DND-41 (cell line): ENCODE results near the gene USP44.

Experiments
- ATAC-seq: fragments of 200-7000 bp; cut with Tn5 transposase; 3 replicates; pipeline ENCODE4 v1.9.1; 2021; ENCODE audit warnings: low read depth; ENCODE audit not compliant: insufficient read depth
- DNase-seq: peaks from one replicate; pipeline ENCODE4 v3.0.0-alpha.2; 2020
- H2AFZ ChIP-seq: 2 replicates; pipeline ENCODE4 v1.6.0; 2012; ENCODE audit warnings: low read depth, low read length
- H3K27ac ChIP-seq: 2 replicates; pipeline ENCODE4 v1.5.1; 2012; ENCODE audit warnings: low read length, inconsistent platforms
- H3K27me3 ChIP-seq: fragments of 200-600 bp; sonication (generic); 2 replicates; pipeline ENCODE4 v1.6.0; 2012; ENCODE audit warnings: low read length, mild to moderate bottlenecking, inconsistent platforms; ENCODE audit not compliant: insufficient read depth, poor library complexity
- H3K36me3 ChIP-seq: 2 replicates; pipeline ENCODE4 v1.5.1; 2012; ENCODE audit warnings: low read length, inconsistent platforms; ENCODE audit not compliant: insufficient read depth
- H3K4me1 ChIP-seq: 2 replicates; pipeline ENCODE4 v1.5.1; 2012; ENCODE audit warnings: mild to moderate bottlenecking, low read length; ENCODE audit not compliant: insufficient read depth
- H3K4me2 ChIP-seq: 2 replicates; pipeline ENCODE4 v1.6.0; 2012; ENCODE audit warnings: mild to moderate bottlenecking, moderate library complexity, low read length, inconsistent platforms; ENCODE audit not compliant: insufficient read depth
- H3K4me3 ChIP-seq, 2 experiments: fragments of 200-600 bp in 1 of 2; shearing (Covaris generic) in 1 of 2; 2 replicates each; pipeline ENCODE4 v1.5.1; 2012 to 2016; ENCODE audit warnings: inconsistent platforms in 2 of 2, low read length in 2 of 2, mild to moderate bottlenecking in 2 of 2, low read depth in 1 of 2, moderate library complexity in 1 of 2
- H3K79me2 ChIP-seq: 2 replicates; pipeline ENCODE4 v1.6.0; 2012; ENCODE audit warnings: low read length, inconsistent platforms; ENCODE audit not compliant: insufficient read depth
- H3K9ac ChIP-seq: 2 replicates; pipeline ENCODE4 v1.6.0; 2012; ENCODE audit warnings: low read depth, mild to moderate bottlenecking, inconsistent platforms, low read length, moderate library complexity
- H3K9me3 ChIP-seq: 2 replicates; pipeline ENCODE4 v1.5.1; 2012; ENCODE audit warnings: low read length, moderate library complexity, mild to moderate bottlenecking, inconsistent platforms; ENCODE audit not compliant: insufficient read depth, severe bottlenecking
- H4K20me1 ChIP-seq: 2 replicates; pipeline ENCODE4 v1.6.0; 2012; ENCODE audit warnings: low read length; ENCODE audit not compliant: insufficient read depth
- EZH2 ChIP-seq: IDR thresholded peaks from 3 replicates; pipeline ENCODE4 v1.6.1; 2012; ENCODE audit warnings: borderline replicate concordance, low read depth, mild to moderate bottlenecking, moderate library complexity, low read length, inconsistent platforms; ENCODE audit not compliant: severe bottlenecking
- TF ChIP-seq, protein P1 (sequence below): IDR thresholded peaks from 2 replicates; pipeline ENCODE4 v1.5.1; 2012; ENCODE audit warnings: borderline replicate concordance, low read length, moderate library complexity, mild to moderate bottlenecking; ENCODE audit not compliant: poor library complexity, severe bottlenecking; ENCODE audit errors: extremely low read depth

The USP44 gene

DNA sequence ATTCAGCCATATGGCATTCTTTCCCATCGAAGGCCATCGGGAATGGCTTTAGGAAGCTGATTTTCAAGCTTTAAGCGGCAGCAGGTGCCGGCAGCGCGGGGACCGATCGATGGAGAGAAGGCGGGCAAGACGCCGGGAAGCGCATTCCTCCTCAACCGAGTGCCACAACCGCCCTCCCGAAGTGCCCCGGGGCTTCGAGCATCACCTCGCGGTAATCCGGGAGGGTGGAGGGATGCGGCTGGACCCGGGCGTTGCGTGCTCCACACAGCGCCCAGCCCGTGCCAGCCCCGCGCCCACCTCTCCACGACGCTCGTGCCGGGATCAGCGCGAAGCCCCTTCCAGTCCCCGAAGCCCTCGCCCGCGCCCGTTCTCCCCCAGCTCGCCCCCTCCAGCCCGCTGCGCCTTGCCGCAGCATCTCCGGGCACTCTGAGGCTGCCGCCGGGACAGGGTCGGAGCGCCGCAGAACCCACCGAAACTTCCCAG is 3.2 kb downstream of the USP44 start:
- H3K4me2 ChIP-seq, result peak overlapping the region; percentile 75
- H4K20me1 ChIP-seq, result no peaks in the 10 kb centered on the region
- H3K27me3 ChIP-seq, result no peaks in the 10 kb centered on the region
- H3K9ac ChIP-seq, result peak overlapping the region; percentile 92
- peak; percentile 57 for DNase-seq
- H3K9me3 ChIP-seq, result peaks cover 5% of the 10 kb centered on the region
- H3K4me3 ChIP-seq, result peak overlapping the region; percentile 29 to 60
- no peak for TF ChIP-seq EZH2
- TF ChIP-seq, protein P1, sequence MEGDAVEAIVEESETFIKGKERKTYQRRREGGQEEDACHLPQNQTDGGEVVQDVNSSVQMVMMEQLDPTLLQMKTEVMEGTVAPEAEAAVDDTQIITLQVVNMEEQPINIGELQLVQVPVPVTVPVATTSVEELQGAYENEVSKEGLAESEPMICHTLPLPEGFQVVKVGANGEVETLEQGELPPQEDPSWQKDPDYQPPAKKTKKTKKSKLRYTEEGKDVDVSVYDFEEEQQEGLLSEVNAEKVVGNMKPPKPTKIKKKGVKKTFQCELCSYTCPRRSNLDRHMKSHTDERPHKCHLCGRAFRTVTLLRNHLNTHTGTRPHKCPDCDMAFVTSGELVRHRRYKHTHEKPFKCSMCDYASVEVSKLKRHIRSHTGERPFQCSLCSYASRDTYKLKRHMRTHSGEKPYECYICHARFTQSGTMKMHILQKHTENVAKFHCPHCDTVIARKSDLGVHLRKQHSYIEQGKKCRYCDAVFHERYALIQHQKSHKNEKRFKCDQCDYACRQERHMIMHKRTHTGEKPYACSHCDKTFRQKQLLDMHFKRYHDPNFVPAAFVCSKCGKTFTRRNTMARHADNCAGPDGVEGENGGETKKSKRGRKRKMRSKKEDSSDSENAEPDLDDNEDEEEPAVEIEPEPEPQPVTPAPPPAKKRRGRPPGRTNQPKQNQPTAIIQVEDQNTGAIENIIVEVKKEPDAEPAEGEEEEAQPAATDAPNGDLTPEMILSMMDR, result no peak
- ATAC-seq, result peak; percentile 50
- peaks cover 2% of the 10 kb centered on the region for H3K36me3 ChIP-seq
- H2AFZ ChIP-seq, result peak overlapping the region; percentile 70
- peaks cover 80% of the 10 kb centered on the region for H3K79me2 ChIP-seq
- H3K4me1 ChIP-seq, result peaks cover 70% of the 10 kb centered on the region
- peak overlapping the region; percentile 76 for H3K27ac ChIP-seq

DNA sequence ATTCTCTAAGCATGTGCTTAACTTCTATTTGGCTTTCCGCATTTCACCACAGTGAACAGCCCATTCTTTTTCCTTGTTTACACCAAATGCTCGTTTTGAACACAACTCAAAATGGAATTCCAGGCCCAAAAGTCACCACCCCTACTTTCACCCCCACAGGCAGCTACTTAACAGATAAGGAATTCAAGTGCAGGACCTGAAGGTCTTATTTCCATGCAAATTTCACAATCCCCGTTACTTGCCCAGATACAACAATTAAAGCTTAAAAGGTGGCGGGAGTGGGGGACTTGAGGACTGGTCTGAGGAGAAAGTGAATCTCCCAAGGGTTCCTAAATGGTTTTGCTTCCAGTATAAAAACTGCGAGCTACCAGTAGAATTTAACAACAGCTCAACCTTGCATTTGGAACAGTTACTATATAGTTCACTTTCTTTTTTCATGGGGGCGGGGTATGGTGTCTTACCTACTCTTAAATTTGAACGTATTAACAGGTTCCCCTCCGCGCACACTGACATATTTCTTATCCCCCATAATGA is 3.7 kb downstream of the USP44 start:
- DNase-seq (no peak), ATAC-seq (peak; percentile 13)
- H3K9ac ChIP-seq, result peak overlapping the region; percentile 92
- H4K20me1 ChIP-seq, result no peaks in the 10 kb centered on the region
- H3K9me3 ChIP-seq, result peaks cover 5% of the 10 kb centered on the region
- peak overlapping the region; percentile 70 for H2AFZ ChIP-seq
- H3K27ac ChIP-seq, result peak overlapping the region; percentile 76
- H3K4me2 ChIP-seq, result peak overlapping the region; percentile 75
- peaks cover 65% of the 10 kb centered on the region for H3K4me1 ChIP-seq
- H3K36me3 ChIP-seq, result peaks cover 2% of the 10 kb centered on the region
- no peak for TF ChIP-seq EZH2
- TF ChIP-seq, protein P1, result no peak
- peaks cover 78% of the 10 kb centered on the region for H3K79me2 ChIP-seq
- H3K4me3 ChIP-seq, result peak overlapping the region; percentile 29 to 60; a peak in 3 of 4 replicates
- no peaks in the 10 kb centered on the region for H3K27me3 ChIP-seq

DNA sequence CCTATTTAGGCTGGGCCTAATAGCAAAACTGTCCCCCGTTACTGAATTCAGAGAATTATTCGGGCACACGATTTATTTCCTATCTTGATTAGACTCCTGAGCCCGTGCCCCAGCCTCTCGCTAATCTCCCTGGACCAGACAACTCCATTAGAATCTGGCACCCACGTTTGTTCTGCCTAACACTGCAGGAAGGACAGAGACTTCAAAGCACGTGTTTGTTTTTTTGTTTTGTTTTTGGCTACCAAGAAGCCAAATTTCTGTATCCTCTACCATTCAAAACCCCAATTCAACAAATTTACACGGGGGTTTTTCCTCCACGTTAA is 4.8 kb downstream of the USP44 start:
- Histone ChIP-seq H3K4me1 (peaks cover 53% of the 10 kb centered on the region), H3K4me3 (no peak overlapping the region), H3K9me3 (peaks cover 5% of the 10 kb centered on the region), H3K27me3 (no peaks in the 10 kb centered on the region), H3K9ac (peak overlapping the region; percentile 92), H3K79me2 (peaks cover 84% of the 10 kb centered on the region), H3K36me3 (peaks cover 2% of the 10 kb centered on the region), H3K27ac (no peak overlapping the region), H4K20me1 (no peaks in the 10 kb centered on the region), H3K4me2 (peak overlapping the region; percentile 75), H2AFZ (no peak overlapping the region)
- ATAC-seq (no peak), DNase-seq (no peak)
- no peak for TF ChIP-seq EZH2
- TF ChIP-seq, protein P1, result no peak
